H9 (cell line): ENCODE measurements around the gene SH3BP1. TPM values are rescaled to one million over a fixed set of nuclear protein-coding genes. Genes with fewer than 3 reads are reported as not detected.
A peak's percentile ranks its signal among the peaks of the same experiment; 100 is the strongest.
"Not testable (repeated sequence)": the region's sequence is repeated elsewhere in the genome, so short reads cannot be mapped to it uniquely, and the experiment has no call there.

ENCODE experiments used
- DNase-seq: peaks from one replicate; pipeline ENCODE4 v3.0.0-alpha.2; 2017
- H2AFZ ChIP-seq: one replicate; pipeline ENCODE4 v1.6.1; 2013; ENCODE audit warnings: mild to moderate bottlenecking, low read length, control low read depth, moderate library complexity
- H2AK5ac ChIP-seq: 2 replicates; pipeline ENCODE4 v1.6.1; 2013; ENCODE audit warnings: low read length, control low read depth, mixed read lengths; ENCODE audit not compliant: insufficient read length
- H2BK120ac ChIP-seq: one replicate; pipeline ENCODE4 v1.6.1; 2013; ENCODE audit warnings: low read depth, mild to moderate bottlenecking, low read length, control low read depth, inconsistent platforms; ENCODE audit not compliant: poor library complexity, severe bottlenecking
- H2BK12ac ChIP-seq: 2 replicates; pipeline ENCODE4 v1.6.1; 2013; ENCODE audit warnings: low read length, control low read depth, mixed read lengths, low read depth; ENCODE audit not compliant: insufficient read length
- H2BK15ac ChIP-seq: 2 replicates; pipeline ENCODE4 v1.6.1; 2013; ENCODE audit warnings: low read depth, low read length, control low read depth
- H2BK20ac ChIP-seq: one replicate; pipeline ENCODE4 v1.6.1; 2013; ENCODE audit warnings: low read depth, mild to moderate bottlenecking, low read length, control low read depth, inconsistent platforms; ENCODE audit not compliant: poor library complexity, severe bottlenecking
- H2BK5ac ChIP-seq: 2 replicates; pipeline ENCODE4 v1.6.1; 2013; ENCODE audit warnings: low read length, control low read depth, mixed read lengths; ENCODE audit not compliant: insufficient read length
- H3K14ac ChIP-seq: 2 replicates; pipeline ENCODE4 v1.6.1; 2013; ENCODE audit warnings: low read length, control low read depth; ENCODE audit not compliant: insufficient read depth
- H3K18ac ChIP-seq: 2 replicates; pipeline ENCODE4 v1.6.1; 2013; ENCODE audit warnings: low read depth, mild to moderate bottlenecking, mixed read lengths, low read length, control low read depth; ENCODE audit not compliant: insufficient read length
- H3K23ac ChIP-seq: 2 replicates; pipeline ENCODE4 v1.6.1; 2013; ENCODE audit warnings: low read length, control low read depth, mixed read lengths, low read depth; ENCODE audit not compliant: insufficient read length
- H3K23me2 ChIP-seq: 2 replicates; pipeline ENCODE4 v1.6.1; 2013; ENCODE audit warnings: low read depth, mild to moderate bottlenecking, mixed read lengths, low read length, control low read depth; ENCODE audit not compliant: insufficient read length, poor library complexity, severe bottlenecking
- H3K27ac ChIP-seq: 2 replicates; pipeline ENCODE4 v1.5.1; 2013; ENCODE audit warnings: low read length, control low read depth, mixed read lengths, low read depth; ENCODE audit not compliant: insufficient read length
- H3K27me3 ChIP-seq: 2 replicates; pipeline ENCODE4 v1.6.1; 2013; ENCODE audit warnings: low read length, control low read depth, inconsistent platforms; ENCODE audit not compliant: insufficient read depth
- H3K4ac ChIP-seq: 2 replicates; pipeline ENCODE4 v1.6.1; 2013; ENCODE audit warnings: low read depth, mild to moderate bottlenecking, control low read depth, inconsistent platforms, low read length, moderate library complexity
- H3K4me1 ChIP-seq: 2 replicates; pipeline ENCODE4 v1.6.1; 2013; ENCODE audit warnings: low read length, control low read depth, inconsistent platforms; ENCODE audit not compliant: insufficient read depth
- H3K4me2 ChIP-seq: 2 replicates; pipeline ENCODE4 v1.6.1; 2013; ENCODE audit warnings: low read length, control low read depth, mixed read lengths; ENCODE audit not compliant: insufficient read length, insufficient read depth
- H3K56ac ChIP-seq: 2 replicates; pipeline ENCODE4 v1.6.1; 2013; ENCODE audit warnings: low read depth, mild to moderate bottlenecking, mixed read lengths, low read length, control low read depth; ENCODE audit not compliant: insufficient read length
- H3K79me1 ChIP-seq: 2 replicates; pipeline ENCODE4 v1.6.1; 2013; ENCODE audit warnings: low read depth, mild to moderate bottlenecking, moderate library complexity, low read length, control low read depth, inconsistent platforms; ENCODE audit not compliant: insufficient read depth, poor library complexity, severe bottlenecking
- H3K79me2 ChIP-seq: 2 replicates; pipeline ENCODE4 v1.6.1; 2013; ENCODE audit warnings: low read length, control low read depth, inconsistent platforms; ENCODE audit not compliant: insufficient read depth
- H3K9ac ChIP-seq: 2 replicates; pipeline ENCODE4 v1.6.1; 2013; ENCODE audit warnings: low read length, control low read depth, mixed read lengths; ENCODE audit not compliant: insufficient read length; ENCODE audit errors: extremely low read depth
- H3K9me3 ChIP-seq: one replicate; pipeline ENCODE4 v1.6.1; 2013; ENCODE audit warnings: low read depth, low read length, inconsistent platforms; ENCODE audit not compliant: control insufficient read depth
- H3T11ph ChIP-seq: one replicate; pipeline ENCODE4 v1.6.1; 2013; ENCODE audit warnings: mild to moderate bottlenecking, low read length, control low read depth, inconsistent platforms
- H4K20me1 ChIP-seq: one replicate; pipeline ENCODE4 v1.6.1; 2013; ENCODE audit not compliant: control insufficient read depth, insufficient read length, insufficient read depth
- H4K5ac ChIP-seq: 2 replicates; pipeline ENCODE4 v1.6.1; 2013; ENCODE audit warnings: low read depth, mild to moderate bottlenecking, mixed read lengths, low read length, control low read depth; ENCODE audit not compliant: insufficient read length
- H4K8ac ChIP-seq: replicated peaks from 2 replicates; pipeline ENCODE4 v1.6.1; 2013; ENCODE audit warnings: low read length, control low read depth, mixed read lengths, low read depth; ENCODE audit not compliant: insufficient read length
- H4K91ac ChIP-seq: 2 replicates; pipeline ENCODE4 v1.6.1; 2013; ENCODE audit warnings: low read depth, mild to moderate bottlenecking, moderate library complexity, mixed read lengths, low read length, control low read depth; ENCODE audit not compliant: insufficient read length
- H3K27ac Mint-ChIP-seq, 3 experiments: 2 replicates in 2 of 3; 3 replicates in 1 of 3; pipeline ENCODE4 v1.8.0; 2020 to 2021; ENCODE audit warnings: mixed read lengths in 3 of 3, mild to moderate bottlenecking in 1 of 3, moderate library complexity in 1 of 3
- H3K27me3 Mint-ChIP-seq: 2 replicates; pipeline ENCODE4 v1.8.0; 2021; ENCODE audit warnings: low read depth, mild to moderate bottlenecking, moderate library complexity, mixed read lengths
- H3K36me3 Mint-ChIP-seq, 3 experiments: 2 replicates in 2 of 3; 3 replicates in 1 of 3; pipeline ENCODE4 v1.8.0; 2020 to 2021; ENCODE audit warnings: low read depth in 3 of 3, mixed read lengths in 3 of 3; ENCODE audit not compliant: insufficient read depth in 1 of 3
- H3K4me1 Mint-ChIP-seq, 2 experiments: 2 replicates each; pipeline ENCODE4 v1.8.0; 2020; ENCODE audit warnings: mixed read lengths in 2 of 2
- H3K4me3 Mint-ChIP-seq, 2 experiments: 2 replicates in 1 of 2; 3 replicates in 1 of 2; pipeline ENCODE4 v1.8.0; 2020 to 2021; ENCODE audit warnings: mild to moderate bottlenecking in 2 of 2, mixed read lengths in 2 of 2, moderate library complexity in 1 of 2
- H3K9me3 Mint-ChIP-seq, 2 experiments: 2 replicates in 1 of 2; 3 replicates in 1 of 2; pipeline ENCODE4 v1.8.0; 2020; ENCODE audit warnings: mild to moderate bottlenecking in 2 of 2, mixed read lengths in 2 of 2, moderate library complexity in 1 of 2
- WGBS: extraction: QIAGEN DNeasy Blood & Tissue Kit; methylation state at CpG from one replicate; pipeline ENCODE4 v1.1.7; 2013; ENCODE audit warnings: missing lambda C conversion rate, low lambda C conversion rate, mixed read lengths; ENCODE audit not compliant: insufficient read length; ENCODE audit errors: extremely low coverage; 5-methylcytosine and 5-hydroxymethylcytosine counted together
- total RNA-seq: library from RNA; stranded (reverse); gene quantifications from 2 replicates; pipeline ENCODE4 v1.2.1, GENCODE V29; 2021

The SH3BP1 gene
- total RNA-seq, 1 experiment from 2014 or later: 33.6 TPM

- not testable (repeated sequence) for H3K9me3 ChIP-seq, H4K5ac ChIP-seq, H2BK20ac ChIP-seq, H2BK15ac ChIP-seq, H3K14ac ChIP-seq, H3K23ac ChIP-seq, H3T11ph ChIP-seq, H3K4me2 ChIP-seq, H3K4ac ChIP-seq, H3K4me1 ChIP-seq, H2BK12ac ChIP-seq, H2AFZ ChIP-seq, H2BK120ac ChIP-seq, H3K27me3 Mint-ChIP-seq, H3K27me3 ChIP-seq, H3K9me3 Mint-ChIP-seq, H3K27ac ChIP-seq, H4K91ac ChIP-seq, H3K56ac ChIP-seq, DNase-seq, H3K9ac ChIP-seq, H3K79me2 ChIP-seq, H4K20me1 ChIP-seq, H2AK5ac ChIP-seq, H3K79me1 ChIP-seq, H3K23me2 ChIP-seq, H3K18ac ChIP-seq, H2BK5ac ChIP-seq, H4K8ac ChIP-seq
- WGBS: no CpG with 5 or more reads among the region's 13 CpGs
- H3K4me1 Mint-ChIP-seq: peaks cover 11 to 12% of the 10 kb centered on the region in 2 experiments
- peak overlapping the region in 2 of 3 experiments; percentile 75 to 85; a peak in 2 of 7 replicates for H3K27ac Mint-ChIP-seq
- peak overlapping the region; percentile 86 to 97 for H3K4me3 Mint-ChIP-seq
- peaks cover 14 to 47% (median 45%) of the 10 kb centered on the region in 3 experiments for H3K36me3 Mint-ChIP-seq
Observed at GRCh38 chr22:37696260-37696656, 56.8 kb downstream of the SH3BP1 start.
